CD4-positive, alpha-beta T cell treated with Interleukin-15 for 4 hours (primary cell): ENCODE measurements around the gene GRK5.
"Not testable (repeated sequence)": the region's sequence is repeated elsewhere in the genome, so short reads cannot be mapped to it uniquely, and the experiment has no call there.

Experiments used
- DNase-seq: peaks from one replicate; pipeline ENCODE4 v3.0.0-alpha.2; 2020; ENCODE audit warnings: low spot score

GRK5 gene

GRCh38 chr10:119274519-119275045 lies 67.2 kb downstream of the GRK5 start:
- no peak for DNase-seq

- DNase-seq, result no peak
These were observed 67.7 kb downstream of the GRK5 start for GRCh38 chr10:119275085-119275484.

GRCh38 chr10:119276194-119276593 lies 68.8 kb downstream of the GRK5 start:
- DNase-seq, result not testable (repeated sequence)

DNA sequence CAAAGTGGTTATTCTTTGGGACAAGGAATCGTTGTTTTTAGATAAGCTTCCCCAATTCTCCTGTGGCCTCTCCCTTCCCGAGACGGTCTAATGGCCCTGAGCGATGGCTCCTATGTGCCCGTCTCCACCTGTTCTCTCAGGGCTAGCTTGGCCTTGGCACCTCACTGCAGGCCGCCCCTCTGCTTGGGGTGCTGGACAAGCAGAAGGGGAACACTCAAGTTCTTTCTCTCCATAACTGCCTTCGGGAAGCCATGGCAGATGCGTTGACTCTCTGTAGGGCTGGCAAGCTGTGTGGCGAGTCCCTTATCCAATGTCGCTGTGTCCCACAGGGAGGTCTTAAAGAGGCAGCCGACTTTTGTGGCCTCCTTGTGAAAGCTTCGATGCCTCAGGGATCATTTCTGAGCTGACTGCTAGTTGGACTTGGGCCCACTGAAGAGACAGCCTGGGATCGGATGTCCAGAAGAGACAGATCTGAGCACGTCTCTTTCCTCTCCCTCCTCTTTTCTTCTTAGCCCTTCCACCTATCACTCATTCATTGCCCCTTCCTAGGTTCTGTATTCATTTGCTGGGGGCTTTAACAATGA lies 70.8 kb downstream of the GRK5 start:
- no peak for DNase-seq

DNA sequence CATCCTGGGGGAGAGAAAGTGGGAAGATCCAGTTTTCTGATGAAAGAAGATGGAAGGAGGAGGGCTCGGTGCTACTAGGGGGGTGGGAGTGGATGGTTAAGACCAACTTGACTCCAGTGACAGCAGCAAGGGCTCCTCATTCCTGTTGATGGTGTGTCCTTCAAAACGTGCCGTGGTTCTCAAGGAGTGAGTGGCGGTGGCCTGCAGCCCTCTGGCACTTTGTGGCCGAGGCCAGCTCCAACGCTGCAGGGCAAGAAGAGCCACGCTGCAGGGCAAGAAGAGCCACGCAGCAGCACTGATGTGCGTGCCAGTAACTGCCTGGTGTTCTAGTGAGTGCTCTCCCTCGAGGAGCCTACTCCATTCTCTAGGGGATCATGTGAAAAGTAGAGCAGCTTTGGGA lies 72.1 kb downstream of the GRK5 start:
- DNase-seq, result no peak

DNA sequence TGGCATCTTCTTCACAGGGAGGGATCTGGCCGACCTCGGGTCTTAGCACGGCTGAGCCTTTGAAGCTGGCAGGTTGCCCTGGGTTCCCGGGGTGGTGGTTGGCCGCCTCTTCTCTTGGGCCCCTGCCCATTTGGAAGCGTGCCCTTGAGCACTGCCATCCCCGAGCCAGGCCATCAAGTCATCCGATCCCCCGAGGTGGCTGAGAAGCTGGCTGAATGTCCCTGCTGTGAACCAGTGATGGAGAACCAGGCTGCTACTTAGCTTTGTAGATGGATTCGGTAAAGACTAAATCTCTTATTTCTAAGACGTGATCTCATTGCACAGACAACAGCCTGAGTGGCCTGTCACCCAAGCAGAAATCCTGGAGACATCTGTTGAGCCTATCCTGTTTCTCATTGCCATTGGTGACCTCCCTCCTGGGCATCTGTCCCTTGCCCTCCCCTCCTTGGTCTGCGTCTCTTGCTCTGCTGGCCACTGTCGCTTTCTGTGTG lies 74.3 kb downstream of the GRK5 start:
- DNase-seq, result no peak

- DNase-seq, result no peak
These were observed 75.1 kb downstream of the GRK5 start for GRCh38 chr10:119282446-119282845.

- no peak for DNase-seq
These were observed 76.0 kb downstream of the GRK5 start for GRCh38 chr10:119283387-119283786.

DNA sequence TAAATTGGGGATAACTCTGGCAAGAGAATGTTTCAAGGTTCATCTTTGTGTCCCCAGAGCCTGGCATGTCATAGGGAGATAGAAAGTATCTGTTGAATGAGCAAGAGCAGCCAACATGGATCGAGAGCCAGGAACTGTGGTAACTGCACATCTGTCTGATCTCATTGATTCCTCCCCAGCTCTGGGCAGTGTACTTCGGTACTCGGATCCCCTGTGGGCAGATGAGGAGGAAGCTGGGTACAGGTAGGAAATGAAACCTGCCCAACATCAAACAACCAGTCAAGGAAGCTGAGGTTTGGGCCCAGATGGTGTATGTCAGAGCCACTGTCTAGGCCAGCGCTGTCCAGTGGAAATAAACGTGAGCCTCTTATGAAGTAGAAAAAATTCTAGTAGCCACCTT lies 76.4 kb downstream of the GRK5 start:
- peak; percentile 24 for DNase-seq

GRCh38 chr10:119284679-119285096 lies 77.3 kb downstream of the GRK5 start:
- DNase-seq, result no peak

DNA sequence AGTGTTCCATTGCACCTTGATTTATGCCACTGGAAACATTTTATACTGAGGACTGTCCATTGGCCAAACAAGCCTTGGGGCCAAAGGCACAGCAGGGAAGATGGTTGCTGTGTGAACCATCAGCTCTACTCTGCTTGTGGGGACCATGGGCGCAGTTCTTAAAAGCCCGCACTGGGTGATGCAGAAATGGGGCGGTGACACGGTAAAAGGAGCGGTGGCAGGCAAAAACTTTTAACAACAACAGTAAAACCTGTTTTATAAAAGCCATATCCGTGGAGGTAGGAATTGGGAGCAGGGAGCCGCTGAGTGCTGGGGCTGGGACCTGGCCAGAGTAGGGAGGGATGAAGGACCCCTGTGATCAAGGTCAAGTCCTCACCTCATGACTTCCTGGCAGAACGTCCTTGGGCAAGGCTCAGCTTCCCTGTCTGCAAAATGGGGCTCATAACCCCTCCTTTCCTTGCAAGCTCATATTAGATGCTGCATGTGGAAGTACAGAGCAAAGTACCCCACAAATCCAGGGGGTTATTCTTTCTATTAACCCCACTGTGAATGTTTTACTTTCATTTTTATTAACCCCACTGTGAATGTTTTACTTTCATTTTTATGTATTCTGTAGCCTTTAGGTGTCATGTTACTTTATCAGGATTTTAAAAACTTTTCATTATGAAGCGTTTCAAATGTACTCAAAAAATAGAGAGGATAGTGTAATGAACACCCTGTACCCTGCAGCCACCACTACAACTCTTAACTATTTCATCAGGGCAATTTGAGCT lies 78.3 kb downstream of the GRK5 start:
- DNase-seq, result no peak

GRCh38 chr10:119286516-119286915 lies 79.1 kb downstream of the GRK5 start:
- DNase-seq, result no peak

GRCh38 chr10:119286983-119287633 lies 79.7 kb downstream of the GRK5 start:
- DNase-seq, result no peak

- DNase-seq, result no peak
These were observed 81.2 kb downstream of the GRK5 start for GRCh38 chr10:119288574-119289001.

DNA sequence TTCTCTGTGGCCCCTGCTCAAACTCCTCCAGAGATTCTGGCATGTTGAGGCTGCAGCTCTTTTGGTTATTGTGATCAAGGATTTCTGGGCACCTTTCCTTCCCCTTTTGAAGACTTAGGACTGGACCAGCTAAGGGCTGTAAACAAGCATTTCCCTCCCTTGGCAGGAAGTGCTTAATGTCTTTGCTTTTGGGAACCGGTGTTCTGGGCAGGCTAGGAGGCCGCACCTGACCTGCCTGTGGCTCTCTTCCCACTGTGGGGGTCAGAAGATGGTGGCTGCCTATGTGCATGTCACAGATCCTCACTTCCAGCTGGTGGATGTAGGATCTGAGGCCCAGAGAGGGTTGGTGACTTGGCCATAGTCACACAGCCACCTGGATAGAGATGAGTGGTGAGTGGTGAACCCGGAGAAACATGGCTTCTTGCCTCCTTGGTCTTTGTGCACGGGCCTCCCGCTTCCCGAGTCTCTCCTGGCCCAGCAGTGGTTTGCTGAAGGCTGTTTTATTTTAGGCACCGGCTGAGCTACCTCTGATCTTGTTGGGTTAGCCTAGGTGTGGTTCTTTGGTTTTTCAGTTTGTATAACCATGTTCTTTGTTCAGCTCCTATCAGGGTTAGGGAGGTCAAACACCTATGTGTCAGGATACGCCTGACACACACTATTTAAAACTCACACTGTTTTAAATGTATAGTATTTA lies 82.0 kb downstream of the GRK5 start:
- DNase-seq, result no peak

- no peak for DNase-seq
These were observed 83.1 kb downstream of the GRK5 start for GRCh38 chr10:119290301-119291048.

DNA sequence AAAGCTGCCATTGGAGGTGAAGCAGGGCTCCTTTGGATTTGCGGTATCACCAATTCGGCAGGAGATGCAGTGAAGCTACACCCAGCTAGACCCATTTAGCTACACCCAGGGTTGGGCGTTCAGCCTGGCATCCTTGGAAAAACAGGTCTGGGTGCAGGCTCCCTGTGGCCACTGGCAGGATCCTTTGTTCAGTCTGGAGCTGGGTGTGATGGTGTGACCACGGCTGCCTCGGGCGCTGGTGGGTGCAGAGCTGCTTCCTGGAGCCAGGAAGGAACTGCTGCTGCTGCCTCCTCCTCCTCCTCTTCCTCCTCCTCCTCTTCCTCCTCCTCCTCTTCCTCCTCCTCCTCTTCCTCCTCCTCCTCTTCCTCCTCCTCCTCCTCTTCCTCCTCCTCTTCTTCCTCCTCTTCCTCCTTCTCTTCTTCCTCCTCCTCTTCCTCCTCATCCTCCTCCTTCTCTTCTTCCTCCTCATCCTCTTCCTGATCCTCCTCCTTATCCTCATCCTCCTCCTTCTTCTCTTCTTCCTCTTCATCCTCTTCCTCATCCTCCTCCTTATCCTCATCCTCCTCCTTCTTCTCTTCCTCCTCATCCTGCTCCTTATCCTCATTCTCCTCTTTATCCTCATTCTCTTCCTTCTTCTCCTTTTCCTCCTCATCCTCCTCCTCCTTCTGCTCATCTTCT lies 84.0 kb downstream of the GRK5 start:
- no peak for DNase-seq

GRCh38 chr10:119292968-119293760 lies 85.8 kb downstream of the GRK5 start:
- no peak for DNase-seq

DNA sequence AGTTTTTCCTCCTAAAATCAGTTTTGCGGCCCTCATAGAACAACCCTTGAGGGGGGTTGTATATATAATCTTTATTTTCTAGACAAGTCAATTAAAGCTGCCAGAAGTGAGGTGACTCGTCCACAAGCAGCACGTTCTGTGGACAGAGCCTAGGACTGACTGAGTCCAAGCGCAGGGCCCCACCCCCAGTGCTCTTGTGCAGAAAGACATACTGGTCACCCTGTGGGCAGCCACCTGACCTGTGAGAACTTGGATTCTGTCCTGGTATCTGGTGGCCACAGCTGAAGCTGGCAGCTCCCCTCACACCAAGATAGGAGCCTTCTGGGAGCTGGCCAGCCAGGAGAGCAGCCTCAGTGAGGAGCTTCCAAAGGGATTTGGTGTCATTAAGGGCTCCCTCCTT lies 89.3 kb downstream of the GRK5 start:
- DNase-seq, result no peak
